Mucosa of stomach (tissue), 1 donor: ENCODE measurements around the gene SLC13A5.
"Not testable (repeated sequence)": the region's sequence is repeated elsewhere in the genome, so short reads cannot be mapped to it uniquely, and the experiment has no call there.

Experiments used
- H3K27me3 ChIP-seq: one replicate; pipeline ENCODE4 v1.7.0; 2013; ENCODE audit warnings: mild to moderate bottlenecking, low read length; ENCODE audit not compliant: control insufficient read depth, insufficient read depth
- H3K36me3 ChIP-seq: one replicate; pipeline ENCODE4 v1.7.0; 2013; ENCODE audit warnings: low read length; ENCODE audit not compliant: control insufficient read depth, insufficient read depth
- H3K4me1 ChIP-seq: one replicate; pipeline ENCODE4 v1.7.0; 2013; ENCODE audit warnings: mild to moderate bottlenecking, low read length; ENCODE audit not compliant: control insufficient read depth, insufficient read depth
- H3K4me3 ChIP-seq: one replicate; pipeline ENCODE4 v1.7.0; 2013; ENCODE audit warnings: low read length
- H3K9ac ChIP-seq: one replicate; pipeline ENCODE4 v1.7.0; 2013; ENCODE audit warnings: mild to moderate bottlenecking, low read length, moderate library complexity
- H3K9me3 ChIP-seq: one replicate; pipeline ENCODE4 v1.7.0; 2013; ENCODE audit warnings: mild to moderate bottlenecking, low read length, moderate library complexity; ENCODE audit not compliant: control insufficient read depth
- donor health status: Pancreatic carcinoma.

Gene SLC13A5

DNA sequence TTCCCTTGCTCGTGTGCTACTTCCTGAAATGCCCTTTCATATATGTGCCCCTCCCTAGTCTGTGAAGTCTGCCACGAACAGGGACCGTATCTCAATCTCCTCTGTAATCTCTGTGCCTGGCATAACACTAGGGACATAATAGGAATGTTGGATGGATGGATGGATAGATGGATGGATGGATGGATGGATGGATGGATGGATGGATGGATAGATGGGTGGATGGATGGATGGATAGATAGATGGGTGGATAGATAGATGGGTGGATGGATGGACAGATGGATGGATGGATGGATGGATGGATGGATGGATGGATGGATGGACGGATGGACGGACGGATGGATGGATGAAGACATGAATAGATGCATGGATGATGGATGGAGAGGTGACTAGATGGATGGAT lies 21.2 kb downstream of the SLC13A5 start:
- not testable (repeated sequence) for H3K9ac ChIP-seq, H3K9me3 ChIP-seq, H3K36me3 ChIP-seq, H3K4me3 ChIP-seq, H3K4me1 ChIP-seq
- H3K27me3 ChIP-seq: peaks cover 11% of the 10 kb centered on the region

DNA sequence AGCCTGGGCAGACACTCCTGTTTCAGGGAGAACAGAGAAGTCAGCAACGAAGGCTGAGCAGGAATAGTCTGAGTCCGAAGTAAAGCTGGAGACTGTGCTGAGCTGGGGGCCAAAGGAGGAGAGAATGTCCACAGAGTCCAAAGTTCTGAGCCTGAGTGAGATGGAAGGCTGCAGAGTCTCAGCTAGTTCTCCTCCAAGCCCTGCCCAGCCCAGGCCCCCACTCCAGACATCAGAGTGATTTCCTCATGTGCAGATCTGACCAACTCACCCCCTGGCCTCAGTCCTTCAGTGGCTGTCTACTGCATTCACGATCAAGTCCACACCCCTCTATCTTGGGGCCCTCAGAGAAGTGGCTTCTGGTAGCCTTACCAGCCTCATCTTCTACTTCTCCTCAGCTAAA lies 21.6 kb downstream of the SLC13A5 start:
- peaks cover 10% of the 10 kb centered on the region for H3K27me3 ChIP-seq
- no peak overlapping the region for H3K9ac ChIP-seq
- H3K4me3 ChIP-seq: no peak overlapping the region
- no peaks in the 10 kb centered on the region for H3K4me1 ChIP-seq
- no peaks in the 10 kb centered on the region for H3K9me3 ChIP-seq
- H3K36me3 ChIP-seq: no peaks in the 10 kb centered on the region

DNA sequence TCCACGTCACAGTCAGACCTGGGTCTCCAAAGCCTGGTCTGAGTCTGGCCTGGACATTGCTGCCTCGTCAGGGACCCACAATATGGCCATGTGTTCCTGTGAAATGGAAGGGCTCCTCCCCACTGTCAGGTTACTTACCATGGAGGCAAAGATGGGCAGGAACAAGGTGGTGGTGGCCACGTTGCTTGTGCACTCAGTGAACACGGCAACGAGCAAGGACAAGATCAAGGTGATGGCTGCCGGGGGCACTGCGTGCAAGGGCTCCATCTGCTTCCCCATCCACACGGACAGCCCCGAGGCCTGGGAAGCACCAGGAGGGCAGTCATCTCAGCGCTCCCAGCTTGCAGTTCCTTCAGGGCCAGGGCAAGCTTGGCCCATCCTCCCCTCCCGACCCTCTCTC lies 22.5 kb downstream of the SLC13A5 start:
- Histone ChIP-seq H3K27me3 (peaks cover 5% of the 10 kb centered on the region), H3K4me3 (no peak overlapping the region), H3K9ac (no peak overlapping the region), H3K4me1 (no peaks in the 10 kb centered on the region), H3K36me3 (no peaks in the 10 kb centered on the region), H3K9me3 (no peaks in the 10 kb centered on the region)

DNA sequence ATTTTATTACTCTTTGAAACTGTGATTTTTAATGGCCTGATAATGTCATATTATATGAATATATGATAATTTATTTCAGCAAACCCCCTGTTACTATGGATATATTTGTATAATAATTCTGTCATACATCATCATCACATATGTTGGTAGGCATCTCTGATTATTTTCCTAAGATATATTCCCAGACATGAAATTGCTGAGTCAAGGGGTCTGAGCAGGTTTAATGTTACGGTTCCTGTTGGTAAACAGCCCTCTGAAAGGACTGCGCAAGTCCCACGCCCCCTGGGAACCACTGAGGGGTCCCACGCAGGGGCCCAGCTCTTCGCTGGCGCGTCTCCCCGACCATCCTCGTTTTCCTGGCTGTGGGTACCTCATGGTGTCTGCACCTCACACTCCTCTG lies 24.2 kb downstream of the SLC13A5 start:
- peaks cover 5% of the 10 kb centered on the region for H3K27me3 ChIP-seq
- H3K9ac ChIP-seq: no peak overlapping the region
- H3K4me1 ChIP-seq: peaks cover 1% of the 10 kb centered on the region
- no peaks in the 10 kb centered on the region for H3K36me3 ChIP-seq
- no peak overlapping the region for H3K4me3 ChIP-seq
- no peaks in the 10 kb centered on the region for H3K9me3 ChIP-seq

DNA sequence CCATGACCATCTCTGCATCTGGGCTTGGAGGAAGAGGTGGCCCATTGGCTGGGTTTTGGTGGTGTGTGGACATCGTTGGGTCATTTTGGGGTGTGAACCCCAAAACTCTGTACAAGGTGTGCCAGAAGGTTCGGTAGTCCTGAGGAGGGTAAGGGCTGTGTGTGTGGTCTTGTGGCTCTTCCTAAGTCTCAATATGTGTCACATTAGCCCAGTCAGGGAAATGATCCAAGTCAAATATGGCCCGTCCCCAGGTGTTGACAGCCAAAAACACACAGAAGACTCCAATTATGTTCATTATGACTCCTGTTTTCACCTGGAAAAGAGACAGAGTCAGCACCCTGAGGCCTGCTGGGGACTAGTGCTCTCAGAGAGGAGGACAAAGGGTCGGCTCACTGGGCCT lies 27.1 kb downstream of the SLC13A5 start:
- Histone ChIP-seq H3K4me1 (peaks cover 12% of the 10 kb centered on the region), H3K27me3 (no peaks in the 10 kb centered on the region), H3K9me3 (no peaks in the 10 kb centered on the region)

DNA sequence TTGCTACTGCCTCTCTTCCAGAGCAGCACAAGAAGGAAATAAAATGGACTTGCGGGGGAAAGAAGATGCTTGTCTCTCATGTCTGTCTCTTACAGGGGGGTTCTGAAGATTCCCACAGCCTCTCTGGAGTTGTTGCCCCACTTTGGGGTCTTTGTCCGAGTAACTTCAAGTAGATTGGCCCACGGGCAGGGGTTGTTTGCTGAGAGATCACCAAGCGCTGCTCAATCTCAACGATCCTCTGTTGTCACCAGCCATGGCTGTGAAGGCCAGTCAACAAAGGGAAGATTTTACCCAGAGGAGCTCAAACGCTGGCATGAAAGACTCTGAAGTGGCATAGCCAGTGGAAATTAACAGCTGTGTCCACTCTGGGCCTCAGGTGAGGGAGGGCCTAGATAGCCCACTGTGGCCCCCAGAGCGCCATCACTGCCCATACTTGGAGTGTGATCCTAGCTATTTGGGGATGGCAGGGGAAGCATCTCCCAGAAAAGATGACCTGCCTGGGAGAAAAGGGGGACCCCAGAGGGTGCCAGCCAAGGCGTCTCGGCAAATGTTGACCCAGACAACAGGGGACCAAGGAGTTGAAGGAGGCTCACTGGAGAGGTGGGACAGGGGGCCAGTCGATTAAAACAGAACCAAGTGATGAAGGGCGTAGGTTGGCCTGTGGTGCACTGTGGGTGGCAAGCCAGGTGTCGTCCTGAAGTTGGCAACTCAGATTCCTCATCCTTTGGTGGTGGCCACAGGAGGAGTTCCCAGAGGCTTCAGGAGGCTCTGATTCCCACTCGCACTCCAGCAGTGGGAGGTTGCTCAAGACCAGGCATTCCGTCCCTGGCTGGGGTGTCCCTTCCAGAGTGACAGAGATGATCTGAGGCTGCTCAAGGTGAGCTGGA lies 28.0 kb downstream of the SLC13A5 start:
- no peak overlapping the region for H3K9ac ChIP-seq
- H3K4me1 ChIP-seq: peaks cover 12% of the 10 kb centered on the region
- H3K36me3 ChIP-seq: no peaks in the 10 kb centered on the region
- no peak overlapping the region for H3K4me3 ChIP-seq
- no peaks in the 10 kb centered on the region for H3K9me3 ChIP-seq
- H3K27me3 ChIP-seq: no peaks in the 10 kb centered on the region

More for the DNA sequence above, 27.1 kb downstream of the SLC13A5 start:
- Histone ChIP-seq H3K4me3 (no peak overlapping the region), H3K9ac (no peak overlapping the region), H3K36me3 (no peaks in the 10 kb centered on the region)

DNA sequence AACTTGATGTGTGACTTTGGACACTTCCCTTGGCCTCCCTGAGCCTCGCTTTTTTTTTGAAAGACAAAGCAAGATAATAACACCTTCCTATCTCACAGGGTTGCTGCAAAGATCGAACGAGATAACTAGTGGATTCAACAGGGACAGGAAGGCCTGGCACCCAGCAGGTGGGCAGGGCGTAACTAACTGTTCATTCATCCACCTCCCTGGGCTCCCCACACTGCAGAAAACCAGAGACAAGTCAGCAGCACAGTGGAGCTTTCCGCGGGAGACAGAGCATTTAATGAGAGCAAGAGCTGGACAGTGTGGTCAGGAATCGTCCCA lies 28.7 kb downstream of the SLC13A5 start:
- no peaks in the 10 kb centered on the region for H3K27me3 ChIP-seq
- no peaks in the 10 kb centered on the region for H3K9me3 ChIP-seq
- no peak overlapping the region for H3K9ac ChIP-seq
- H3K36me3 ChIP-seq: no peaks in the 10 kb centered on the region
- no peak overlapping the region for H3K4me3 ChIP-seq
- H3K4me1 ChIP-seq: peaks cover 12% of the 10 kb centered on the region

DNA sequence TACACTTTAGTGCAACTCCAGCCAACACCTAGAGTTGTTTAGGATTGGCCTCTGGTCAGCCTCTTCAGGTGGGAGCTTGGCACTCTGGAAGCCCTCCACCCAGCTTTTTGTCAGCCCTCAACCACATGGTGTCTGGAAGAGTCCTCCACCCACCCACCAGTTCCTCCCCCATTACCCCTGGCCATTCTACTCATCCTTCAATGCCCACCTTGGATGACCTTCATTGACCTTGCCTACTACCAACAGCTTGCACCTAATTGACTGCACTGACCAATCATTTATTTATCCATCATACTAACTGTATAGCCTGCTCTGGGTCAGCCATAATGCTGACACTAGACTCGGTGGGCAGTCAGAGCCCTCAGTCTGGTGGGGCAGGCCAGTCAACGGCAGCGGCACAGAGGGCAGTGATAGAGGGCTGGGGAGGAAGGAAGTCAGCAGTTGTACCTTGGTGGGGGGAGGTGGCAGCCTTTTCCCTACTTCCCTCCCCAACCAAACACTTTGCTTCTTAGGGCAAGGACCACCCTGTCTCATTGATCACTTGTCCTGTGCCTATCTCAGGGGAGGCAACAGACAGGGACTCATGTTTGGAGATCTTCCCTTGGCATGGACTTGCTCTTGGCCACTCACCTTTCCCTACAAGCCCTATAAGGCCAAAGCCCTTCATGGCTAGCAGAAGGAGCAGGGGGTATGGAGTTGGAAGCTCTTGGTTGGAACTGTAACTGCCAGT lies 29.3 kb downstream of the SLC13A5 start:
- Histone ChIP-seq H3K9ac (no peak overlapping the region), H3K36me3 (no peaks in the 10 kb centered on the region), H3K27me3 (no peaks in the 10 kb centered on the region), H3K4me3 (no peak overlapping the region), H3K4me1 (peaks cover 12% of the 10 kb centered on the region), H3K9me3 (no peaks in the 10 kb centered on the region)

DNA sequence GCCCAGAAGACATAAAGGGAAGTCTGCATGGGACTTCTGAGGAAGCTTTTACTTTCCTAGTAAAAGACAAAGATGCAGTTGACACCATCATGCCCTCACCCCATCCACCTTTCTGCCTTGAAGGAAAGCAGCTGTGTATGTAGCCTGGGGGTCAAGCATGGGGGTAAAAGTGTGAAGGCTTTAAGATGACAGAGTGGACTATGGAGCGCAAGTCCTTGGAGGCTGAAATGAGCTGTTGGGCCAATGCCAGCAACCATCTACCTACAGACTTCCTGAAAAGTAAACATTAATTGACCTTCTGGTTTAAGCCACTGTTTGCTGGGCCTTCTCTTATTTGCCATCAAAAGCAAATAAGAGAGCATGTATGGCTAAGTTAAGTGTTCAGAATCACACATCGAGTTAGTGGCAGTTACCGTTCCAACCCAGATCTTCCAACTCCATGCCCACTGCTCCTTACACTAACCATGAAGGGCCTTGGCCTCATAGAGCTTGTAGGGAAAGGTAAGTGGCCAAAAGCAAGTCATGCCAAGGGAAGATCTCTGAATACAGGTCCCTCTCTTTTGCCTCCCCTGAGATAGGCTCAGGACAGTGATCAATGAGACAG lies 30.0 kb downstream of the SLC13A5 start:
- H3K4me1 ChIP-seq: peaks cover 12% of the 10 kb centered on the region
- no peak overlapping the region for H3K4me3 ChIP-seq
- no peaks in the 10 kb centered on the region for H3K9me3 ChIP-seq
- H3K36me3 ChIP-seq: no peaks in the 10 kb centered on the region
- H3K9ac ChIP-seq: no peak overlapping the region
- no peaks in the 10 kb centered on the region for H3K27me3 ChIP-seq

DNA sequence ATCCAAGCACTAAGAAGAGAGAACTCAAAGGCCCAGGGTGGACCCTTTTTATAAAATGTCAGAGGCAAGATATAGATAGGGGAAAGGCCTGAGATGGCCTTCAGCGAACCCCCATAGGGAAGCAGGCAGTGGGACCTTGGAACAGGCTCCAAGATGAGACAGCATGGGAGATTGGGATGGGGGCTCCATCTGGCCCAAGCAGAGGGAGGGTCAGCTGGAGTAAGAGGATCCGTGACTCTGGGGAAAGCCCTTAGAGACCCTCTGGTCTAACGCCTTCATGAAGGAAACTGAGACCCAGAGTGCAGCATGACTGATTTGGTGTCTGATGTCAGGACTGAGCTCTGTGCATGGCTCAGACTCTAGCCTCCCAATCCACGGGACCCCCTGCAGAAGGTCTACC lies 30.8 kb downstream of the SLC13A5 start:
- Histone ChIP-seq H3K4me1 (peaks cover 13% of the 10 kb centered on the region), H3K9me3 (no peaks in the 10 kb centered on the region), H3K9ac (no peak overlapping the region), H3K36me3 (no peaks in the 10 kb centered on the region), H3K27me3 (no peaks in the 10 kb centered on the region), H3K4me3 (no peak overlapping the region)

DNA sequence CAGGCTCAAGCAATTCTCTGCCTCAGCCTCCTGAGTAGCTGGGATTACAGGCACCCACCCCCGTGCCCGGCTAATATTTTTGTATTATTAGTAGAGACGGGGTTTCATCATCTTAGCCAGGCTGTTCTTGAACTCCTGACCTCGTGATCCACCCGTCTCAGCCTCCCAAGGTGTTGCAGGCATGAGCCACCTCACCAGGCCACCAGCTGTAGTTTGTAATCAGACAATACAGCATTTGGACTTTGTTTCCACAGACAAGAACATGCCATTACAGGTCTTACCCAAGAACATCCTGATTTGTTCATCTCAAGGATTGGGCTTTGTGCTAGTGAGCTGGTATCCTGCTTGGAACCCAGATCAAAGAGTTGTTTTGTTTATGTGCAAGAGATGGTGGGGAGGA lies 31.5 kb downstream of the SLC13A5 start:
- no peaks in the 10 kb centered on the region for H3K36me3 ChIP-seq
- H3K4me3 ChIP-seq: no peak overlapping the region
- no peaks in the 10 kb centered on the region for H3K9me3 ChIP-seq
- H3K27me3 ChIP-seq: peaks cover 5% of the 10 kb centered on the region
- peaks cover 20% of the 10 kb centered on the region for H3K4me1 ChIP-seq
- no peak overlapping the region for H3K9ac ChIP-seq

DNA sequence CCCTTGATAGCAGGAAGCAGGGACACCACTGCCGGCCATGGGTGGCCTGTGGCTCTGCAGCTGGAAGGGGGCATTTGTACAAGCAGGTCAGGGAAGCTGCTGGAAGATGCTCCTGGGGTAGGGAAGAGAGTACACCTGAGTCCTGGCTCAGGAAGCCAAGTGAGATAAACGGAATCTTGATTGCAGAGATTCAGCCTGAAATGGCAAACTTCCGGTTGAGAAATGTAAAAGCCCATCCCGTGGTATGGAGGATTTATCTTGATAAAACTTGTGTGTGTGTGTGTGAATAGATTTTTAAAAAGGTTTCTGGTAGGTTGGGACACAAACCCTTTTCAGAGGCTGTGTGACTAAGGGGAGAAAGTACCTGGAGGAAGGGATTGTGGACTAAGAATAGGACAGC lies 32.0 kb downstream of the SLC13A5 start:
- no peak overlapping the region for H3K9ac ChIP-seq
- no peak overlapping the region for H3K4me3 ChIP-seq
- H3K27me3 ChIP-seq: peaks cover 6% of the 10 kb centered on the region
- H3K9me3 ChIP-seq: no peaks in the 10 kb centered on the region
- H3K4me1 ChIP-seq: peaks cover 24% of the 10 kb centered on the region
- no peaks in the 10 kb centered on the region for H3K36me3 ChIP-seq
